GM23248 (cell line): ENCODE measurements around the gene TMEM184B. TPM values are rescaled to one million over a fixed set of nuclear protein-coding genes. Genes with fewer than 3 reads are reported as not detected.

Source experiments
- DNase-seq: peaks from one replicate; pipeline ENCODE4 v3.0.0-alpha.2; 2015
- H2AFZ ChIP-seq: fragments of 200-600 bp; sonication (generic); 2 replicates; pipeline ENCODE4 v1.6.1; 2016; ENCODE audit warnings: antibody characterized with exemption
- H3F3A ChIP-seq: fragments of 200-600 bp; sonication (generic); 2 replicates; pipeline ENCODE4 v1.6.1; 2016; ENCODE audit warnings: mild to moderate bottlenecking, antibody characterized with exemption, mixed run types; ENCODE audit not compliant: insufficient read depth
- H3K27ac ChIP-seq: fragments of 200-600 bp; sonication (generic); 2 replicates; pipeline ENCODE4 v1.5.1; 2016; ENCODE audit warnings: mild to moderate bottlenecking
- H3K27me3 ChIP-seq: fragments of 200-600 bp; sonication (generic); replicated peaks from 2 replicates; pipeline ENCODE4 v1.6.1; 2016; ENCODE audit warnings: mild to moderate bottlenecking; ENCODE audit not compliant: insufficient read depth
- H3K36me3 ChIP-seq: fragments of 200-600 bp; sonication (generic); 2 replicates; pipeline ENCODE4 v1.6.1; 2016; ENCODE audit warnings: low read depth, mild to moderate bottlenecking
- H3K4me1 ChIP-seq: fragments of 200-600 bp; sonication (generic); 2 replicates; pipeline ENCODE4 v1.6.1; 2016; ENCODE audit warnings: mild to moderate bottlenecking; ENCODE audit not compliant: insufficient read depth
- H3K4me2 ChIP-seq: fragments of 200-600 bp; sonication (generic); one replicate; pipeline ENCODE4 v1.6.1; 2016; ENCODE audit warnings: mild to moderate bottlenecking; ENCODE audit not compliant: unreplicated experiment
- H3K4me3 ChIP-seq: fragments of 200-600 bp; sonication (generic); 2 replicates; pipeline ENCODE4 v1.5.1; 2016; ENCODE audit warnings: mild to moderate bottlenecking
- H3K79me2 ChIP-seq: fragments of 200-600 bp; sonication (generic); 2 replicates; pipeline ENCODE4 v1.6.1; 2016; ENCODE audit warnings: mild to moderate bottlenecking; ENCODE audit not compliant: insufficient read depth
- H3K9ac ChIP-seq: fragments of 200-600 bp; sonication (generic); 2 replicates; pipeline ENCODE4 v1.6.1; 2016; ENCODE audit warnings: mild to moderate bottlenecking
- H3K9me2 ChIP-seq: fragments of 200-600 bp; sonication (generic); 2 replicates; pipeline ENCODE4 v1.6.1; 2016; ENCODE audit warnings: mixed run types, mild to moderate bottlenecking, moderate library complexity; ENCODE audit not compliant: insufficient read depth
- H3K9me3 ChIP-seq: fragments of 200-600 bp; sonication (generic); one replicate; pipeline ENCODE4 v1.6.1; 2017; ENCODE audit warnings: low read depth
- H4K20me1 ChIP-seq: fragments of 200-600 bp; sonication (generic); 2 replicates; pipeline ENCODE4 v1.6.0; 2016; ENCODE audit not compliant: insufficient read depth
- EZH2 ChIP-seq: fragments of 200-600 bp; sonication (generic); IDR thresholded peaks from 2 replicates; pipeline ENCODE4 v1.6.1; 2018; ENCODE audit warnings: antibody characterized with exemption, mild to moderate bottlenecking; ENCODE audit not compliant: insufficient read depth, poor library complexity, severe bottlenecking
- EZH2phosphoT487 ChIP-seq: fragments of 200-600 bp; sonication (generic); IDR thresholded peaks from 2 replicates; pipeline ENCODE4 v1.6.1; 2018; ENCODE audit warnings: antibody characterized with exemption, moderate library complexity, mild to moderate bottlenecking, low read depth; ENCODE audit not compliant: insufficient read depth
- WGBS, 2 experiments: methylation state at CpG; one replicate each; pipeline ENCODE4 v1.1.6; 2015 to 2017; ENCODE audit warnings: low lambda C conversion rate in 2 of 2, low coverage in 1 of 2; ENCODE audit errors: missing lambda C conversion rate in 2 of 2; 5-methylcytosine and 5-hydroxymethylcytosine counted together
- in situ Hi-C: fragments of 300-500 bp; cut with MboI; formaldehyde crosslinking; loops from 2 replicates; pipeline ENCODE4 v1.15.0; 2020
- polyA plus RNA-seq: library from polyadenylated mRNA; unstranded; fragments of >200 nt; fragmentation: Nextera tagmentation; extraction: Ambion mirVana; gene quantifications from 2 replicates; pipeline ENCODE4 v1.2.1, GENCODE V29; 2016
- total RNA-seq: library from RNA; depleted of rRNA; stranded (reverse); fragments of >200 nt; shearing (Covaris generic); gene quantifications from 2 replicates; pipeline ENCODE4 v1.2.3, GENCODE V29; 2014

Gene TMEM184B
- total and polyA plus RNA-seq, 2 experiments from 2014 or later, result 83.7 to 91.0 TPM

- in situ Hi-C loops, result no loop called here
- Histone ChIP-seq H2AFZ (no peak overlapping the region), H3K27me3 (no peaks in the 10 kb centered on the region), H3K36me3 (no peaks in the 10 kb centered on the region), H3K4me3 (no peak overlapping the region), H3K27ac (no peak overlapping the region), H3K9ac (no peak overlapping the region), H3K4me2 (no peak overlapping the region), H4K20me1 (no peaks in the 10 kb centered on the region; the same call in 1 of the 2 replicates), H3K4me1 (peaks cover 16% of the 10 kb centered on the region; the same call in 1 of the 2 replicates), H3F3A (peaks cover 19% of the 10 kb centered on the region), H3K9me2 (no peaks in the 10 kb centered on the region), H3K9me3 (no peaks in the 10 kb centered on the region), H3K79me2 (peaks cover 100% of the 10 kb centered on the region)
- WGBS, 2 experiments, result 44 to 49% methylated on average over 6 of the region's 6 CpGs
- TF ChIP-seq EZH2 (no peak), EZH2phosphoT487 (no peak)
- DNase-seq, result no peak
Observed at GRCh38 chr22:38264322-38264843, 8.4 kb downstream of the TMEM184B start.

- Histone ChIP-seq H3K4me1 (peaks cover 24% of the 10 kb centered on the region), H3K4me2 (peak overlapping the region; percentile 9), H3K27ac (peak overlapping the region; percentile 46; the same call in 1 of the 2 replicates), H4K20me1 (no peaks in the 10 kb centered on the region), H3K9me3 (no peaks in the 10 kb centered on the region), H3K9ac (no peak overlapping the region), H3K36me3 (no peaks in the 10 kb centered on the region), H3K79me2 (peaks cover 100% of the 10 kb centered on the region), H3F3A (peaks cover 27% of the 10 kb centered on the region), H3K4me3 (no peak overlapping the region), H3K27me3 (no peaks in the 10 kb centered on the region), H2AFZ (no peak overlapping the region), H3K9me2 (no peaks in the 10 kb centered on the region)
- 70 to 74% methylated on average over 20 of the region's 20 CpGs for WGBS, 2 experiments
- TF ChIP-seq EZH2phosphoT487 (no peak), EZH2 (no peak)
- in situ Hi-C loops, result no loop called here
- DNase-seq, result peak; percentile 57
Observed at GRCh38 chr22:38262051-38262795, 10.6 kb downstream of the TMEM184B start.

DNA sequence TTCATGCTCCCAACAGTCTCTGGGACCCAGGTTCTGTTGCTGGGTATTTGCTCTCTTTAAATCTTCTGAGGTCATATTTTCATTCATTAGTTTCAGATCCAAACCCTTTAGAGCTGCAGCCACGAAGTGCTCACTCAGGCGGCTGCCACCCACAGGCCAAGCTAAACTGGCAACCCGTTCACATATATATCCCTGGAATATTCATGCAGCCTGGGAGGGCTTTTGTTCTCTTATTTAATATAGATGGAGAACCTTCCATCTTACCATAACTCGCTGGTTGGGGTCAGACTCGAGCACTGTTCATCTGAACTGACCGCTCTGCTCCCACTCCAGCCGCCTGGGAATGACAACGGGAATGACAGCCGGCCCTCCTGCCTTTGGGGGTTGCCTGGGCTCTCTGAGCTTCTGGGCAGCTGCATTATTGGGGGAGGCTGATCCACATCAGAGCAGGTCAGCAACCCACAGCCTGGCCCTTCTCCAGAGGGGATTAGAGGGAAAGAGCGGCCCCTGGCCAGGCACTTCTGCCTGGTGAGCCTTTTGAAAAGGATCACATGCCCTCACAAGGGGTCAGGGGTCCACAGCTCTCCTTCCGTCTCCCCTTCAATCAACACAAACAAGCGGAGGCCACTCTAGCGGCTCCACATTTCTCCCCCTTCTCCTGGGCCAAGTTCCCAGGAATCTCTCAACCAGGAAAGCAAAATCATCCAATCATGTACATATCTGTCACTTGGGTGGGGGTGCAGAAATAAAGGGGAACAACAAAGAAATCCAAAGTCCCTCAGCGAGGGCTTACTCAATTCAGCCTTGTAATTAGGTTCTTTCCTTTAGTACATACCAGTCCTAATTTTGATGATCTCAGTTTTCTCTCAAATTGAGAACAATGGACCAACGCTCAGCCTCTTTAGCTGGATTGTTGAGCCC lies 11.8 kb downstream of the TMEM184B start:
- H3K4me3 ChIP-seq, result peak overlapping the region; percentile 19; the same call in 1 of the 2 replicates
- no peaks in the 10 kb centered on the region for H3K9me3 ChIP-seq
- 38 to 39% methylated on average over 15 of the region's 15 CpGs for WGBS, 2 experiments
- H3K79me2 ChIP-seq, result peaks cover 98% of the 10 kb centered on the region
- no peak for TF ChIP-seq EZH2phosphoT487
- no peak for TF ChIP-seq EZH2
- H3K36me3 ChIP-seq, result no peaks in the 10 kb centered on the region
- peak overlapping the region; percentile 51 for H3K9ac ChIP-seq
- H2AFZ ChIP-seq, result no peak overlapping the region
- no peaks in the 10 kb centered on the region for H4K20me1 ChIP-seq
- H3K4me2 ChIP-seq, result peak overlapping the region; percentile 9
- peaks cover 34% of the 10 kb centered on the region for H3K4me1 ChIP-seq
- H3K9me2 ChIP-seq, result no peaks in the 10 kb centered on the region
- H3K27me3 ChIP-seq, result no peaks in the 10 kb centered on the region
- peak; percentile 76 for DNase-seq
- peaks cover 38% of the 10 kb centered on the region for H3F3A ChIP-seq
- in situ Hi-C loops, result no loop called here
- H3K27ac ChIP-seq, result peak overlapping the region; percentile 46

- Histone ChIP-seq H3K4me2 (no peak overlapping the region), H3K9me3 (no peaks in the 10 kb centered on the region), H3F3A (peaks cover 47% of the 10 kb centered on the region), H3K79me2 (peaks cover 98% of the 10 kb centered on the region), H3K9ac (no peak overlapping the region), H4K20me1 (no peaks in the 10 kb centered on the region), H3K4me3 (no peak overlapping the region), H3K27me3 (no peaks in the 10 kb centered on the region), H3K36me3 (no peaks in the 10 kb centered on the region), H2AFZ (no peak overlapping the region), H3K9me2 (no peaks in the 10 kb centered on the region), H3K4me1 (peaks cover 34% of the 10 kb centered on the region), H3K27ac (no peak overlapping the region)
- in situ Hi-C loops, result no loop called here
- TF ChIP-seq EZH2phosphoT487, result no peak
- no peak for TF ChIP-seq EZH2
- 78 to 81% methylated on average over 8 of the region's 8 CpGs for WGBS, 2 experiments
- no peak for DNase-seq
Observed at GRCh38 chr22:38259370-38259769, 13.4 kb downstream of the TMEM184B start.
